Mucosa of descending colon (tissue), 3 donors: ENCODE results near the gene TMEM165. TPM values are rescaled to one million over a fixed set of nuclear protein-coding genes. Genes with fewer than 3 reads are reported as not detected.

Experiments
- ATAC-seq: fragments of 200-7000 bp; cut with Tn5 transposase; one replicate; pipeline ENCODE4 v1.9.1; 2020; ENCODE audit warnings: mild to moderate bottlenecking, moderate library complexity
- DNase-seq, 3 donors: peaks; one replicate each; pipeline ENCODE4 v3.0.0-alpha.2; 2020
- H3K36me3 ChIP-seq: fragments of 200-600 bp; one replicate; pipeline ENCODE4 v1.8.0; 2021; ENCODE audit warnings: low read depth, mild to moderate bottlenecking
- H3K4me1 ChIP-seq: fragments of 200-600 bp; one replicate; pipeline ENCODE4 v1.8.0; 2021; ENCODE audit warnings: low read depth, mild to moderate bottlenecking
- H3K4me3 ChIP-seq: fragments of 200-600 bp; one replicate; pipeline ENCODE4 v1.8.0; 2021; ENCODE audit warnings: mild to moderate bottlenecking
- H3K9me3 ChIP-seq: fragments of 200-600 bp; one replicate; pipeline ENCODE4 v1.8.0; 2021; ENCODE audit warnings: mild to moderate bottlenecking
- CTCF ChIP-seq: fragments of 200-600 bp; IDR thresholded peaks from one replicate; pipeline ENCODE4 v1.8.0; 2022; ENCODE audit warnings: antibody characterized with exemption, mild to moderate bottlenecking
- intact Hi-C, 2 donors: fragments of 100-400 bp; cut with DNase I in 1 of 2; cut with micrococcal nuclease in 1 of 2; formaldehyde crosslinking; loops; one replicate each; pipeline versions ENCODE4 v1.11.0 to v1.11.1; 2022; cut with DNase I, micrococcal nuclease
- total RNA-seq, 3 donors: library from RNA; stranded (reverse); fragmentation: NEBNext Ultra II Directional in 2 of 3; extraction: Animal tissue kit (Norgen Biotek cat#: 25700) in 2 of 3; gene quantifications; one replicate each; pipeline versions ENCODE4 v1.2.1 to v1.2.4, GENCODE V29; 2021 to 2023
- donor health status: DM: no; HTN: no; CAD: no; lungs with moderate emphysema.
- donor health status: DM: no; HTN: no; CAD: no.
- donor health status: DM: no; HTN: yes; CAD: no.

The TMEM165 gene
- total RNA-seq, 3 donors from 2014 or later: 56.4 to 85.8 (median 77.6) TPM

DNA sequence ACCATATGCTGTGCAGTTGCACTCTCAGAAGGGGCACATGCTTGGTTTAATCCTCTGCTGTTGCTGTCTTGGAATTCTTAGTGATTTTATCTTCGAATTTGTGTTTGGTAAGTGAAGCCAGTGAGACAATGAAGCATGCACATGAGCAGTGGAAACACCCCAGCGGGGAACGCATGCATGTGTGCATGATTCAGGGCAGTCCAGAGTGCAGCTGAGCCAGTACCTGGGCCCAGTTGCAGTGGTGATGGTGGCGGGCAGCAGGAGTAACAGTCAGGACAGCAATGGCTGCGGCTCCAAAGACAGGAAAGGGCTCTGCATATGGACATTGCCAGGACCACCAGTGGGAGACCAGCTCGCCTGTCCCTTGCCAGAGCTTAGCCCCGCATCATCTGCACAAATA, 14.3 kb upstream of the TMEM165 start:
- TF ChIP-seq CTCF: no peak
- H3K4me3 ChIP-seq: no peak overlapping the region
- no peaks in the 10 kb centered on the region for H3K4me1 ChIP-seq
- intact Hi-C loops: no loop called here
- ATAC-seq: no peak
- H3K36me3 ChIP-seq: no peaks in the 10 kb centered on the region
- H3K9me3 ChIP-seq: no peaks in the 10 kb centered on the region
- no peak for DNase-seq

GRCh38 chr4:55382488-55383003, 13.2 kb upstream of the TMEM165 start:
- no peaks in the 10 kb centered on the region for H3K36me3 ChIP-seq
- ATAC-seq: no peak
- TF ChIP-seq CTCF: no peak
- no peak overlapping the region for H3K4me3 ChIP-seq
- H3K4me1 ChIP-seq: no peaks in the 10 kb centered on the region
- no peaks in the 10 kb centered on the region for H3K9me3 ChIP-seq
- intact Hi-C loops: no loop called here
- DNase-seq: no peak

DNA sequence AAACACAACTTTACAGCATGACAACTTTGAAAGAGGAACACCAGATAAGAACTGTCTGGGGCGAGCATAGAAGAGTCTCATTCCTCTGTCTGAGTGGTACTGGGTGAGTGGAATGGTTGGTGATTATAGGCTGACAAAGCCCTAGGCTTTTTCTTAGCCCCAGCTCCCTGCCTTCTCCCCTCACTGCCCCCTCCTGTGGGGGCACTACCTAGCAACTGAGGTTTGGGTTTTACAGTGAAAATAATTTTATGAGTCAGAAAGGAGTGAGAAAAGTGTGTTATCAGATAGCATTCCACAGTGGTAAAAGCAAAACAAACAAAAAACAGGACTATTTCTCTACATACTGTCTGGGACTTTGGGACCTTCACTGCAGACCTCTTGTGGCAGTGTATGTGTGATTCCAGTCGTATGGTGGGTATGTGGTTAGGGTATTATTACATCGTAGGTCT, 10.5 kb upstream of the TMEM165 start:
- ATAC-seq (no peak), DNase-seq (no peak)
- no peak overlapping the region for H3K4me3 ChIP-seq
- H3K9me3 ChIP-seq: no peaks in the 10 kb centered on the region
- H3K4me1 ChIP-seq: no peaks in the 10 kb centered on the region
- TF ChIP-seq CTCF: no peak
- intact Hi-C loops: no loop called here
- no peaks in the 10 kb centered on the region for H3K36me3 ChIP-seq

DNA sequence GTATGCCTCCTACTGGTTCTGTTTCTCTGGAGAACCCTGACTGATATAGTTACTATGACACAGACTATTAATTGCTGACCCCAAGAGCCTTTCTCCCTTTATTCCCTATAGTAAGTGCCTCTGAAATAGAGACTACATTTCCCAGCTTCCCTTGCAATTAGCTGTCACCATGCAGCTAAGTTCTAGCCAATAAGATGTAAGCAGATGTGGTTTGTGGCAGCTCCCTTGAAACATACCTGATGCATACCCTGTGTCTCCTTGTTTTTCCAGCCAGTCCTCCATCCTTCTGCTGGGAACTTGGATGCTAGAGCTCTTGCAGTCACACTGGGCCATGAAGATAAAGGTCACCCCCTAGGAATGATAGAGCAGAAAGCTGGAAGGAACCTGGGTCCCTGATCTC, 9.7 kb upstream of the TMEM165 start:
- Histone ChIP-seq H3K4me3 (no peak overlapping the region), H3K9me3 (no peaks in the 10 kb centered on the region), H3K4me1 (no peaks in the 10 kb centered on the region), H3K36me3 (no peaks in the 10 kb centered on the region)
- intact Hi-C loops: no loop called here
- peak; percentile 50 for ATAC-seq
- DNase-seq: no peak
- no peak for TF ChIP-seq CTCF

DNA sequence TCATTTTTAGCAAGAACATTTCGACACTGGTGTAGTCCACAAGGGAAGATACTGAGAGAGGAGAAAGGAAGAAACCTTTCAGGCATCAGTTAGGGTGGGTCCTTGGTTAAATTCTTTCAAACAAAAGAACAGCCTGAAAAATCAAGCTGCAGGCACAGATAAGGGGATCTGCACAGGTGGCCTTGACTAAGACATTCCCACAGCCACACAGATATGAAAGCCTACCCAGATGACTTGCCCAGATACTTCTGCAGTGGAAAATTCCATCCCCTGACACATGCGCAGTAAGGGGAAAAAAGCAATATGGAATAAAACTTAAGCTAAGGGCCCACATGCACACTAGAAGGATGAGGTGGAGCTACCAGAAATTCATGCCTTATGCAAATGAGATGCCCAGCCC, 8.9 kb upstream of the TMEM165 start:
- Histone ChIP-seq H3K4me3 (no peak overlapping the region), H3K36me3 (no peaks in the 10 kb centered on the region), H3K4me1 (no peaks in the 10 kb centered on the region), H3K9me3 (no peaks in the 10 kb centered on the region)
- no peak for TF ChIP-seq CTCF
- ATAC-seq: no peak
- intact Hi-C loops: no loop called here
- DNase-seq: no peak
